GM18907 (cell line): ENCODE results near the gene TADA2B.

Experiments
- ATAC-seq: cut with Tn5 transposase; IDR thresholded peaks from one replicate; pipeline ENCODE4 v1.9.1; 2021; ENCODE audit warnings: mild to moderate bottlenecking, moderate library complexity; ENCODE audit not compliant: unreplicated experiment

TADA2B gene

GRCh38 chr4:7017446-7018048 lies 25.6 kb upstream of the TADA2B start:
- ATAC-seq: no peak

GRCh38 chr4:7018281-7018680 lies 24.9 kb upstream of the TADA2B start:
- ATAC-seq: no peak

GRCh38 chr4:7019367-7019766 lies 23.8 kb upstream of the TADA2B start:
- ATAC-seq: no peak

DNA sequence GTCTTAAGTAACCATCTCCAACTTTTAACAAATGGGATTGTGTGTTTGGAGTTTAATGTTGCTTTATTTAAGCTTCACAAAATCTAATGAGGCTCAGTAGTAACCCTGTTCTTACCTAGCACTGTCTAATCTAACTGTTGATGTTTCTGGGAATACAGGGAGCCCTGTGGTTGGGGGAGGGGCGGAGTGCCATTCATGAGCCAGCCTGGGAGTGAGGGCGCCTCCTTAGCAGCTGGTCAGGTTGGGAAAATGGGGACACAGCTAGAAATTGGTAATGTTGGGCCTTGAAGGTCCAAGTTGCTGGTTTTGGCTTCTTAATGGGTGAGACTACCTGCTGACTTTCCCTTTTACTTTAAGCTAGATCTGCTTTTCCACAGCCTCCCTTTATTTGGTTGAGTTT lies 22.9 kb upstream of the TADA2B start:
- ATAC-seq: no peak

DNA sequence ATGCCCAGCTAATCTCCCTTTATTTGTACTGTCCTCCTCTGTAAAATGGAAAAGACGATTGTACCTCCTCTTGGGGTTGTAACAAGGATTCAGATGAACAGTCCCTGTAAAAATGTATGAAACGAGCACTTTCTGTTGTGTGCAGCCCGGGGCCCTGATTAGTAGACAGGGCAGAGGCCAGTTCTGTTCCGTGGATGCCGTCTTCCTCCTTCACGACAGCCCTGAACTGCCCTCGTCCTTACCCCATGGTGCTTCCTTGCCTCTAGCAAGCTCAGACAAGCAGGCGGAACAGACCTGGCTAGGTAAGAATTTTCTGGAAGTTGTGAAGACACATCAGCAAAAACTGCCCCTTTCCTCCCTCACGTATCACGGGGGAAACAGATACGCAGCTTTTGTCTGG lies 22.3 kb upstream of the TADA2B start:
- no peak for ATAC-seq

DNA sequence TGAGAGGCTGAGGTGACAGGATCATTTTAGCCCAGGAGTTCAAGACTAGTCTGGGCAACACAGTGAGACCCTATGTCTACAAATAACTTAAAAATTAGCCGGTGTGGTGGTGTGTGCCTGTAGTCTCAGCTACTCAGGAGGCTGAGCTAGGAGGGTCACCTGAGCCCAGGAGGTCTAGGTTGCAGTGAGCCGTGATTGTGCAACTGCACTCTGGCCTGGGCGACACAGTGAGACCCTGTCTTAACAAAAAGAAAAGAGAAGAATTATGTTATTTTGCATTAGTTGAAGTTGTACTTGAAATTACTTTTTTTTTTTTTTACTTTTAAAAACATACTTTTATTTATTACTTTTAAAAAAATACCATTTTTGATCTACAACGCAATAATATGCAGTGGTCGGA lies 21.8 kb upstream of the TADA2B start:
- ATAC-seq: no peak

GRCh38 chr4:7021930-7022664 lies 21.1 kb upstream of the TADA2B start:
- no peak for ATAC-seq

- ATAC-seq: no peak
Observed at GRCh38 chr4:7023486-7023885, 19.7 kb upstream of the TADA2B start.

- ATAC-seq: no peak
Observed at GRCh38 chr4:7023901-7024300, 19.3 kb upstream of the TADA2B start.

- no peak for ATAC-seq
Observed at GRCh38 chr4:7024336-7024890, 18.8 kb upstream of the TADA2B start.

DNA sequence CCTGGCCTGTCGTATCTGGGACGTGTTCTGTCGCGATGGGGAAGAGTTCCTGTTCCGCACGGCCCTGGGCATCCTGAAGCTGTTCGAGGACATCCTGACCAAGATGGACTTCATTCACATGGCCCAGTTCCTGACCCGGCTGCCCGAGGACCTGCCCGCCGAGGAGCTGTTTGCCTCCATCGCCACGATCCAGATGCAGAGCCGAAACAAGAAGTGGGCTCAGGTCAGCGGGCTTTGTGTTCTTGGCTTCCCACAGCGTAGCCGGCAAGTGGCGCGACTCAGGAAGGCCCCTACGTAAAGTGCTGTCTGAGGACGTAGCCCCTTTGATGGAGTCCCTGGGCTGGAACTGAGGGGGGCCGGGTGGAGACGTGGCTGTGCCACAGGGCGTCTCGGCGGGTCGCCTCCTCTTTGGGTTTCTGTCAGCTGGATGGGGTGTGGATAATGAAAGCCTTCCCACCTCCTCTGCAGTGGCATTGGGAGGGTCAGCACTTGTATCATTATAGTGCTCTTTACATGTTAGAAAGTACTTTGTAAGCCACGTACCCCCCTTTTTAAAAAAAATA lies 18.1 kb upstream of the TADA2B start:
- ATAC-seq: no peak

GRCh38 chr4:7026107-7026506 lies 17.1 kb upstream of the TADA2B start:
- no peak for ATAC-seq

DNA sequence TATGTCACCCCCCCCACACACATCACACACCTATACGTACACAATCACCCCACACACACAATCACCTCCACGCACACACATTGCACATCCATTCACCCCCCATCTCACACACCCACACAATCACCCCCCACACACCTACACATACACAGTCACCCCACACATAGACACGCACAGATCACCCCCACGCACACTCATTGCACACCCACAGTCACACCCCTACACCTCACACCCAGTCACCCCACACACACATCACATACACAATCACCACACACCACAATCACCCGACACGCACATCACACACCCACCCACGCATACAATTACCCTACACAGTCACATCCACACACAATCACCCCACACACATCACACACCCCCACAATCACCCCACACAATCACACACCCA lies 15.9 kb upstream of the TADA2B start:
- ATAC-seq: no peak

GRCh38 chr4:7027913-7028312 lies 15.3 kb upstream of the TADA2B start:
- ATAC-seq: no peak

- no peak for ATAC-seq
Observed at GRCh38 chr4:7029212-7029611, 14.0 kb upstream of the TADA2B start.

DNA sequence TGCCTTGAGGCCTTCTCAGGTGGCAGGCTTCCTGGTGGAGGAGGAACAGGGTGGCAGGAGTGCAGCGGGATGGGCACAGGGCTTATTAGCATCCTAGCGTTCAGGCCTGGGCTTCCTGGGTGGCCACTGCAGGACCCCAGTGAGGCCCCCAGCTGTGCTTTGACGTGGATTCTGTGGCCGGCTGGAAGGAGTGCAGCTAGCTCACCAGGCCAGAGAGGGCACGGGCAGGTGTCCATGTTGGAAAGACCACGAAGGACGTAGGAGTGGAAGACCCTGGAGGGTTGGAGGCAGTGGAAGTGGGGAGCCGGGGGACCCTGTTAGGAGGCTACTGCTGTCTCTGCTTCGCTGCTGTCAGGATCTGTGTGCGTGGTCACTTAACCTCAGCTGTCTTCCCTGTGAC lies 13.3 kb upstream of the TADA2B start:
- ATAC-seq: no peak

- no peak for ATAC-seq
Observed at GRCh38 chr4:7030856-7031255, 12.3 kb upstream of the TADA2B start.

DNA sequence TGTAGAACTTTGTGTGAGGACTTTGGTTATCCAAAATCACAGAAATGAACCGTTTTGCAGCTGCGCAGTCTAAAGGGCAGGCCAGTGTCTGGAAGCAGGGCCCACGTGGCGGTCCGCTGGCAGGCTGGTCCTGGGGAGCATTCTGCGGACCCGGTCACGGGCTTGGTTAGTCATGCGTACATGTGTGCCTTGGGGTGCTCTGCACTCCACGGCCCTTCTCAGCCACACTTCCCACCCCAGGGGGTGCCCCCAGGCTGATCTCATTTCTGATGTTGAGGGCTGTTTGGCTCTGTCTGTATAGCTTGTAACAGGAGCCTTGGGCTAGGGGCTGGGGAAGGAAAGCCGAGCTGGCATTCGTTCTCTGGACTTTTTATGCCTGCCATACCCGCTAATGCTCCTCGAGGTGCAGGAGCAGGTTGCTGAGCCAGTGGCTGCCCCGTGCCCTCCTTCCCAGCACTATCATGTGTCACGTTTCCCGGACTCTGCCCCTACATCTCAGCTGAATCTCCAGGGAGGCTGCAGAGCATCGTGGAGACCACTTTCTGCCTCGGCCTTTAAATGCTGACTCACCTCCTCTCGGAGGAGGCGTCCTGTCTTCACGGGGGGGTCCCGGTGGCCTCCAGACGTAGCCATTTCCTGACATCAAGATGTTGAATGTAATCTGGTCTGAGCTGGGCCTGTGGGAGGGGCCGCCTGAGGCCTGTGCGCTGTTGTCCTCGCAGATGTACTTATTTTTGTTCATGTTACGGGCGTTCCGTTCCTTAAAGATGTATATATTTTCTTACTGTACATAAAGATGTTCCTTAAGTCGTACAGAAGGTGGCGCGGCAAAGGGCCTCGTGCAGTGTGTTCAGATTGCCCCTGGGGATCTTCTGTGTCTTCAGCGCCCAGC lies 11.4 kb upstream of the TADA2B start:
- no peak for ATAC-seq

GRCh38 chr4:7032596-7032995 lies 10.6 kb upstream of the TADA2B start:
- ATAC-seq: no peak

DNA sequence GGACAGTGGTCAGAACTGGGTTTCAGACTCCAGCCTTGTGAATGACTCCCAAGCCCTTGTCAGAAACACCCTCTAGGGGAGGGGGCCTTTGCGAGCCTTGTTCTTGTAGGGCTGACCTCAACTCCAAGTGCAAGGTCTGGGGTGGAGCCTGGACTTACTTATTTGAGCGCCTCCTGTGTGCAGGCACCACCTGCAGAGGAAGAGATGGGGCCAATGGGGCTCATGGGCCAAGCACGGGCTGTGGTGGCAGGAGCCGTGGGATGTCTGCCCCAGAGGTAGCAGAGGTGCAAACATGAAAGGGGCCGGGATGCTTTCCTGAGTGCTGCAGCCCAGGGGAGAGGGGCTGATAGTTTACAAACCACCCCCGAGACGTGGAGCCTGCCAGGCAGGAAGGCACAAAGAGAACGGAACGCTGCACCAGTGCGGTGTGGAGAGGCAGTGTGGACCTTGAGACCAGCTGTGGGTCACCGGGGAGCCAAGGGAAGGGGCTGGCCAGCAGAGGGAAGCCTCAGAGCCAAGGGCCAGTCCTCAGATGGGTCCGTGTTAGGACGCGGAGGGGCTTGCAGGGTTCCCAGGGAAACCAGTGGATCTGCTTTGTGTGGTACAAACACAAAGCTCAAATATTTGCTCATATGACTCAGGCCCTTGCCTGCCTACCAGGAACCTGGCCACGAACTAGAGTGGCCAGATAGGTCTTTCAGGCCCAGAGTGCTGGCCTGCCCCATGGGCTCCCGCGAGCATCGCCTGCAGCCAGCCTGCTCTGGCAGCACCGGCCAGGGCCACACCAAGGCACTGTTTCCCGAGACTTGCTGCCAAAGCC lies 8.7 kb upstream of the TADA2B start:
- no peak for ATAC-seq
